HG02571 (cell line): Measurements from ENCODE around the gene TLE1.
"Not testable (repeated sequence)": the region's sequence is repeated elsewhere in the genome, so short reads cannot be mapped to it uniquely, and the experiment has no call there.

ENCODE experiments used
- ATAC-seq: cut with Tn5 transposase; IDR thresholded peaks from one replicate; pipeline ENCODE4 v1.9.1; 2021; ENCODE audit warnings: mild to moderate bottlenecking, moderate library complexity; ENCODE audit not compliant: unreplicated experiment

TLE1 gene

DNA sequence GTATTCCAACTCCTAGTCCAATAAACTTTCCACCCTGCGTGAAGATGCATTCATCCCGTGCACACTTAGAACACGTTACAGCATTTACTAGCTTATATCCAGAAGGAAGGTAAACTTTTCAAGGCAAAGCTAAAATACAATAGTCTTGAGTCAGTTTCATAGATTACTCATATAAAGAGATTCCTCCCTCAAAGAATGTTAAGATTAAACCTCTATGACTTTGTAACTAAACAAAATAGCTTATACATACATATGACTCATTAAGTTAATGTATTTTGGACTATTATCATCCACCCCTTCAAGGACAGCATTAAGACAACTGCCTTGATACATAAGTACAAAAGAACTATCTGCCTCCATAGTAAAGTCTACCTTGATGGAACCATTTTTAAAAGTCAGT is 36.1 kb downstream of the TLE1 start:
- no peak for ATAC-seq

GRCh38 chr9:81652058-81652687 is 37.2 kb downstream of the TLE1 start:
- ATAC-seq: no peak

- no peak for ATAC-seq
Observed at GRCh38 chr9:81650586-81651515, 38.5 kb downstream of the TLE1 start.

DNA sequence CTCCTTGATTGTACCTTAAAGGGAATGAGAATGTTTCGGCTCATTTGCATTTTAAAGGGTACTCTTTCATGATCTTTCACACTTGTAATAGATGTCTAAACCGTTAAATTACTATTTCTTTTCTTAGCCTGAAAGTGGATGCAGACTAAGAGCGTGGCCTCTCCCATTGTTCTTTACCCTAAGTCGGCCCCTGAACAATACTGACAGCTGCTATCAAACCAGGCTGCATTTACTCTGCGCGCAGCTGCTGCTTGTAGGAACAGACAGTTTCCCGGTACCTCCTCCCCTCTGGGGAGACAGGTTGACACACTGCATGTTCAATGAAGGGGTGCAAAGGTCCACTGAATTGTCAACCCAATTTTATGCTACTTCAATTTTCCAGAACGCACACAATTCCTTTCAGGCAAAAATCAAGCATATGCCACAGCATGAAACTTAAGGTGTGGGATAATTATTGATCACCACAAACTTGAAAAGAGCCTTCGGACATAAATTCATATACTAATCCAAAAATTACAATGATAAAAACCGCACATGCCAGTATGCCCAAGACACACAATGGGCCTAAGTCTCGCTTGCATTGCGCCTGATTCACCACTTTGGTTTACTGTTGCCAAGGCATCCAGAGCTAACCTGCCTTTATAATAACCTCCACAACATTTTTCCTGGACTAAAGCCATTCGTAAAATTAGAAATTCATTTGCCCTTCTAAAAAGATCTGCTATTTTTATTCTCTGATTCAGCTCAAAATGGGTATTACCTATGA is 39.7 kb downstream of the TLE1 start:
- no peak for ATAC-seq

DNA sequence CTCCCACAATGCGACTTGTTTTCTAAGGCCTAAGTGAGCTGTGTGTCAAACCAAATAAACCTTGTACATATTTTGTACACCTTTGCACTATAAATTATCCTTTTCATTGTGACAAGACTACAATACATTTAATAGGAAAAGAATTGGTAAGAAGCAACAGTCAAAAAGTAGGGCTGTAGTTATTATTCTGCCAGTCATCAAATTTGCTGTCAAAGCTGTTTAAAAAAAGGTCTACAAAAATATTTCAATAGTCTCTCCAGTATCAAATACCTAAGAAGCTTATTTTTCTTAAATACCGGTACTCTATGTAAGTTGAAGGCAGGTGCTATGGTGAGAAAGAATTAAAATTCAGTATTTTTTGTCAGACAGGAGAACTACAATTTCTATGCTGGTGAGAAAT is 40.5 kb downstream of the TLE1 start:
- ATAC-seq: no peak

DNA sequence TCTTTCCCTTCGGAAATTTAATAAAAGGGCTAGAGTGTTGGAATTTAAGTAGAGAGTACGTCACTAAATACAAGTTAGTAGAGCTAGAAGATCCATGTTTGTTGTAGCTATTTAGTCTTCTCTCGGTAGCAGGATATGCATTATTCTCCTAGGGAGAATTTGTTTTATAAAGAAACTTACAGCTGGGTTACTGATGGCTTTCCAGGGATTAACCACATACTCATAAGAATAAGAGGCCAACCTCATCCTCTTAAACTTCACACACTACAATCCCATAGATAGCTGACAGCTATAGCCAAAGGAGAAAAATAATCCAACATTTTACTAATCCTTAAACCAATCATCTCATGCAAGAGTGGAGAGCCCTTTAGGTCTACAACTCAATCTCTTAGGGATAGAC is 43.0 kb downstream of the TLE1 start:
- no peak for ATAC-seq

DNA sequence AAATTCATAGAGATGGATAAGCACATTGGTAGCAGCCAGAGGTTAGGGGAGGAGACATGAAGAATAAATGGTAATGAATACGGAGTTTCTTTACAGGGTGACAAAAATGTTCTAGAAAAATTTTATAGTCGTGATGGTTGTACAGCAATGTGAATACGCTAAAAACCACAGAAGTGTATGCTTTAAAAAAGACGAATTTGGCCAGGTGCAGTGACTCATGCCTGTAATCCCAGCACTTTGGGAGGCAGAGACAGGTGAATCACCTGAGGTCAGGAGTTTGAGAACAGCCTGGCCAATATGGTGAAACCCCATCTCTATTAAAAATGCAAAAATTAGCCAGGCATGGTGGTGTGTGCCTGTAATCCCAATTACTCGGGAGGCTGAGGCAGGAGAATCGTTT is 44.8 kb downstream of the TLE1 start:
- not testable (repeated sequence) for ATAC-seq

DNA sequence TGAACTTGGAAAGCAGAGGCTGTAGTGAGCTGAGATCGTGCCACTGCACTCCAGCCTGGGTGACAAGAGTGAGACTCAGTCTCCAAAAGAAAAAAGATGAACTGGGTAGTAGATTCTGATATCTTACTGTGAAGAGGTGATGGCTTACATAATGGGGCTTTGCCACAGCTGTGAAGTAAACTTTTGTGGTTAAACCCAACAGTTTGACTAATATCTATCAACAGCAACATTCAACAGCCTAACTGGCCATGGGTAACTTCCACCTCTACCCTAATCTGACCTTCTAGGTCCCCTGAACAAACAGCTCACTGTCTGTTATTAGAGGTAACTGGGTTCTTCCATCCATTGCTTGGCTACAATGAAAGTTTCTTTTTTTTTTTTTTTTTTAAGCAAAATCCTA is 52.1 kb downstream of the TLE1 start:
- no peak for ATAC-seq

DNA sequence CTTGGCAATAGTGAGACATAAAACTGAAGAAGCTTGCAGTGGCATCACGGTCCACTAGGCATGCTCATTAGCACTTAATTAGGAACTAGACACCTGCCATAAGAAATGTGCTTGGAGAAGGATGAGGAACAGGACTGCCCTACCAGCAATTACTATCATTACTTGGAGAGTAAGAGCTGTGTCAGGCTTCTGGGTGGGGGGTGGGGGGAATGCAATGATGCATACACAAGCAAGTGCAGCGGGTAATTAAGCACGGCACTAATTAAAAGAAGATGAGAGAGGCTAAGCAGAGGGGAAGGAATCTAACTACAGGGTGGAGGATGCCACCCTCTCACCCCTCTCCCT is 53.1 kb downstream of the TLE1 start:
- no peak for ATAC-seq

- ATAC-seq: no peak
Observed at GRCh38 chr9:81635521-81636254, 53.7 kb downstream of the TLE1 start.

- no peak for ATAC-seq
Observed at GRCh38 chr9:81634915-81635516, 54.3 kb downstream of the TLE1 start.

DNA sequence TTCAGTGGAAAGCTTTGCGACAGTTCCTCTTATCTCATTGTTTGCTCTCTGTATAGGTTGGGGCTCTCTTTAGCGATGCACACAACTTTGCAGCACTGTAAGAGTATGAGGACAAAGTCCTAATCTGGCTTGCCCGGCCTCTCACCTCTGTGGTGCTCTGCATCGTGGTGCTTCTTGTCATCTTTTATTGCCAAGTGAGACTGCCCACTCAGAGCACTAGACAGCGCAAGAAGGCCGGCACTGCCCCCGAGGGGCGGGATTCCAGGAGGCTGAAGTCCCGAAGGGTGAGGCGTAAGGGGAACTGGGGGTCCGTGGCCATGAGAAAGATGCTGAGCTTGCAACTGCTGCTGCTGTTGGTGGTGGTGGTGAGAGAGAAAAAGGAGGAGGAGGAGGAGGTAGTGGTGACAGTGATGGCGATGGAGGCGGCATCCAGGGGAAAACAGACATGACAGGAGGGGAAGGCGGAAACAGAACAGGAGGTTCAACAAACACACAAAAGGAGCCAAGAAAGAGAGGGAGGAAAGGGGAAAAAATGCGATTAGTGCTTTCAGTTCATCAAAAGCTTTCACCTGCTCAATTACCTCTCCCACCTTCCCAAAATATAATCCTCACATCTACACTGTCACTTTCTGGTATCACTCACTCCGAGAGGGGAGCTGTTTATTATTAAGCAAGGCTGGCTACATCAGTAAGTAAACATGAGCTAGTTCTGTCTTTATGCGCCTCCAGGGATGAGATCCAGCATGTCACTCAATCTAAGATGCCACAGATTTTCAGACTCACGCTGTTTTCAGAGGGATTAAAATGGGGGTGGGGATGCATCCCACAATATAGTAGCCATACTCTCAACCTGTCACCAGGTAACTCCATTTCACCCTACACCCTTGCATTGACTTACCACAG is 55.1 kb downstream of the TLE1 start:
- ATAC-seq: no peak

GRCh38 chr9:81632599-81632998 is 56.7 kb downstream of the TLE1 start:
- no peak for ATAC-seq

DNA sequence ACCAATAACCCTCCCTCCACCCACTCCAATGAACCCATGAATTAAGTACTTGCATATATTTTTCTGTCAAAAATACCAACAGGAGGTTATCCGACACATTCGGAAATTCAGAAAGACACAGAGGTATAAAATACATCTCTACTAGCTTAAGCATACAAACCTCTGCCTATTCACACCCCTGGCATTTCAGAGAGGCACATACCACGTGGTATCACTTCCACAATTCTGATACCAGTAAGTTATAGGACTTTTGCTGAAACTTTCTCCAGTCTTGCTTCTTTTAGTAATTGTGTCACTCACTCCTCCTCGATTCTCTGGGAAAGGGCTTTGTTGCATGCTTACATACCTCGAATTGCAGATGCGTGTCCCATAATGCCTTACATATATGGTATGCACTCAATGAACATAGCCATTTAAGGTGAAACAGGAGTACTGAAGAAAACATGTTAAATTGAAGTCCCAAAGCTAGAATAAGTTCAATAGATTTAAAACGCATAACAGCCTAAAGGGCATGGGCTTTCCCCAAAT is 58.1 kb downstream of the TLE1 start:
- no peak for ATAC-seq

GRCh38 chr9:81629440-81629839 is 59.9 kb downstream of the TLE1 start:
- ATAC-seq: no peak

DNA sequence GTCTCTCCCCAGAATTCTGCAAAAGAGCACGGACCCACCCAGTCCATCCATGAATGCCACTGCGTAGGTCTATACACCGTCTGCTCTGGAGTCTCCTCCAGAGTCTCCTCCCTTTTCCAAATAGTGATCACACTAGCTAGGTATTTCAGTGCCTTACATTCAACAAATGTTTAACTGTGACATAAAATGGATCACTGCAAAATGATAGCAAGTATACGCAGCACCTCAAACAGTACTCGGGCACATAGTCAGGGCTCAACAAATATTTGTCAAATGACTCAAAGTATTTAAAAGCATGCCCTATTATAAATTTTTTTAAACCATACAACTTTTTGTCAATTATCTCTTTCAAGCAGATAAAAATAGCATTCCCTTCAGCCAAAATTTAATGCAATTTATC is 60.5 kb downstream of the TLE1 start:
- ATAC-seq: no peak

GRCh38 chr9:81627481-81627880 is 61.9 kb downstream of the TLE1 start:
- ATAC-seq: no peak

DNA sequence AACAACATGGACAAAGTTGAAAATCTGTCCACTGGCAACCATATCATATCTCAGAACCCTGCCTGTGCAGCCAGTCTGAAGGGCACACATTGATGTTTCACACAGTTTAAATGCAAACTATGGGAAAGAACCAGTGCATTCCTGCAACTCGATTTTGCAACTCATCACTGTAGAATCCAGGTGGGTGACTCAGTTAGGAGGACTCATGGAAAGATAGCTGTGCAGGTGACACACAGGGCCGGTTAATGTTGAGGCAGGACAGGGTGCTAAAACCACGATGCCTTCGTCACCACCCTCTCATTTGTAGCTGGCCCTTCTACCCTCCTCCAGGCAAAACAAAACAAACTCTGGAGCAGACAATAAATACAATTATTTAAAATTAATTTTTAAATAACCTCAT is 62.8 kb downstream of the TLE1 start:
- ATAC-seq: no peak

DNA sequence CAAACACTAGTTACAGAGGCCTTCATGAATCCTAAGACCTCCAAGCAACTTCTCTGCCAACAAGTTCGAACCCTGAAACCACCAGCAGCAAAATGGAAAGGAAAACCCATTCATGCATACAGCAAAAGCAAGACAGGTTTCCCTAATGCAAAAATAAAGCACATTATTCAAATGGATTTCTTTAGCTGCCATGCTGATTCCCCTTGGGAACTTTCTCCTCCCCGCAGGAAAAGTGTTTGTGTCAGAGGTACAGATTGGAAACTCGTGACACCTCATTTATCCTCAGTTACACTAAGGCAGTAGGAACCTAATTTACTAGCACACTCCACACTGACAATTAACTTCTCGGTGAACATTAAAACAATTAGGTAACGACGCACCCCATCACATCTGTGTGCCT is 63.4 kb downstream of the TLE1 start:
- no peak for ATAC-seq
